Upper lobe of left lung (tissue), 4 donors: Measurements from ENCODE around the gene MMP7.

Source experiments
- CTCF ChIP-seq, 6 experiments: fragments of 450-650 bp in 4 of 6; fragments of 200-600 bp in 2 of 6; sonication (generic) in 2 of 6; IDR thresholded peaks; one replicate each; pipeline ENCODE4 v1.5.1; 2016 to 2019; ENCODE audit warnings: antibody characterized with exemption in 6 of 6
- EP300 ChIP-seq, 4 donors: sonication (generic); formaldehyde crosslinking; IDR thresholded peaks; one replicate each; pipeline ENCODE4 v1.5.1; 2017; ENCODE audit warnings: antibody characterized with exemption in 4 of 4, control low read depth in 2 of 4
- POLR2A ChIP-seq, 4 donors: fragments of 450-650 bp; IDR thresholded peaks; one replicate each; pipeline ENCODE4 v1.5.1; 2016 to 2017; ENCODE audit warnings: antibody characterized with exemption in 4 of 4, mild to moderate bottlenecking in 2 of 4
- POLR2AphosphoS5 ChIP-seq, 2 donors: sonication (generic); formaldehyde crosslinking; IDR thresholded peaks; one replicate each; pipeline ENCODE4 v1.5.1; 2017; ENCODE audit warnings: antibody characterized with exemption in 2 of 2

- no peak for TF ChIP-seq EP300 (IDR thresholded peaks at IDR 0.05)
- no peak for TF ChIP-seq CTCF (IDR thresholded peaks at IDR 0.05)
- TF ChIP-seq POLR2AphosphoS5 (IDR thresholded peaks at IDR 0.05), result no peak
- no peak for TF ChIP-seq POLR2A (IDR thresholded peaks at IDR 0.05)
These were observed 43.3 kb upstream of the MMP7 start for GRCh38 chr11:102573851-102574250.
